Stimulated activated CD4-positive, alpha-beta T cell treated with anti-CD3 and anti-CD28 coated beads, Interleukin-2, amount 100 ng/mL, for 24 hours (primary cell): Measurements from ENCODE around the gene RPTOR.
"Not testable (repeated sequence)": the region's sequence is repeated elsewhere in the genome, so short reads cannot be mapped to it uniquely, and the experiment has no call there.

Experiments
- DNase-seq, 2 donors: peaks; one replicate each; pipeline ENCODE4 v3.0.0-alpha.2; 2020

Gene RPTOR

DNA sequence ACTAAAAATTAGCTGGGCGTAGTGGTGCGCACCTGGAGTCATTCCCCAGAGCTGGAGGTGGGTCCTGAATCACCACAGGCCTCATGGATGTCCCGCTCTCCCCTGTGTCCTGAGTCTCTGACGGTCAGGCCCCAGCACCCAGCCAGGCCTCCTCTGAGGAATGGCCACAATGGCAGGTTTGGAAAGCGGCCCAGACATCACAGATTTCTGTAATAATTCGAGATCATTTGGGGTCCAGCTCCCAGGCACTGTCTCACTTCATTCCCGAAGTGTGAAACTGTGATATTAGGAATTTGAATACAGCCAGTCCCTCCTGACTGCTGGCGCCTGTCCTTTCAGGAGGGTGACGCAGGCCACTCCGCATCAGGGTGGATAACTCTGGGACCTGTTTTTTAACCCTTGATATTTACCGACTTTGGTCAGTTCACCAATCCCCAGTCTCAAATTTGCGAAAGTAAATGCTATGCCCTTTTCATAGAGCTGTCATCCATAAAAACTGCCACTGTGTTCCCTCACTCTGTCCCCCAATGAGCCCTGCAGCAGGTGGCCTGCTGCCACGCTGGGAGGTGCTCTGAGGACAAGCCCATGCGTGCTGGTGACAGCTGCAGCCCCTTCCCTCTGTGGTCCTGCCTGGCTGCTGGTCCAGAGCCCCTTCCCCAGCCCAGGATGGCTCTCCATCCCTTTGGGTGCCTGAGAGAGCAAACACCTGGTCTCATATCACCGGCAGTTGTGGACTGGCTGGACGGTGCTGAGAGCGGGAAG lies 28.3 kb upstream of the RPTOR start:
- no peak for DNase-seq

- no peak for DNase-seq
Measured at GRCh38 chr17:80517641-80518040, 27.0 kb upstream of the RPTOR start.

DNA sequence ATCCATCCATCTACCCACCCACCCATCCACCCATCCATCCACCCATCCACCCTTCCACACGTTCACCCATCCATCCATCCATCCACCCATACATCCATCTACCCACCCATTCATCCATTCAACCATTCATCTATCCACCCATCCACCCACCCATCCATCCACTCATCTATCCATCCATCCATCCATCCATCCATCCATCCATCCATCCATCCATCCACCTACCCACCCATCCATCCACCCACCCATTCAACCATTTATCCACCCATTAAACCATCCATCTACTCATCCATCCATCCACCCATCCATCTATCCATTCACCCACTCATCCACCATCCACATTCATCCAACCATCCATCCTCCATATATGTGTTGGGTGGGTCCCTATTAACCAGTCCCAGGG lies 26.2 kb upstream of the RPTOR start:
- DNase-seq, result no peak

DNA sequence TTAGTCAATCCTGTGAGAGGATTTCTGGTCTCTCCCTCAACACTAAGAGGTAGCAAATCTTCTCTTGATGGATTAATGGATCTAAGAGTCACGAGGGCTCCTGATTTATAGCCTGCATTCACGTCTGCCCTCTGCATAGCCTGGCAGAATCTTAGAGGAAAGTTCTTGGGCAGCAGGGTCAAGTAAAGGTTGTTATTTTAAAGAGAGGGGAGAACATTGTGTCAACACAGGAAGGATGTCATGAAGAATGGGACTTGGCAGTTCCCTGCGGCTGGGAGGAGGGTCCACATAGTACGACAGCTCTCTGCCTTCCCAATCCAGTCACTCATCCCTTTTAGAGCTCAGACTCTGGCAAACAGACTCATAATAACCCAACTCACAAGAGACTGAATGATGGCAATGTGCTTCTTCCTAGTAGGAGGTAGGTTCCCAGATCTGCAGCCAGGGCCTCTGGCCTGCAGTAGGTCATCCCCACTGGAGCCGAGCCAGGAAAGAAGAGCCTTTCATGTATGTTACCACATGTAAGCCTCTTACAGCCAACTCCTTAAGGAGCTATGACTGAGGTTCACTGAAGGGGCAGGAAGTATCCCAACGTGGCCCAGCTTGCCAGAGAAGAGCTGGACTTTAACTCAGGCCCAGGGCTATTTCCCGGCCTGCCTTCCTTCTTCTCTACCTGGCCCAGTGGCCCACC lies 25.4 kb upstream of the RPTOR start:
- DNase-seq, result no peak

DNA sequence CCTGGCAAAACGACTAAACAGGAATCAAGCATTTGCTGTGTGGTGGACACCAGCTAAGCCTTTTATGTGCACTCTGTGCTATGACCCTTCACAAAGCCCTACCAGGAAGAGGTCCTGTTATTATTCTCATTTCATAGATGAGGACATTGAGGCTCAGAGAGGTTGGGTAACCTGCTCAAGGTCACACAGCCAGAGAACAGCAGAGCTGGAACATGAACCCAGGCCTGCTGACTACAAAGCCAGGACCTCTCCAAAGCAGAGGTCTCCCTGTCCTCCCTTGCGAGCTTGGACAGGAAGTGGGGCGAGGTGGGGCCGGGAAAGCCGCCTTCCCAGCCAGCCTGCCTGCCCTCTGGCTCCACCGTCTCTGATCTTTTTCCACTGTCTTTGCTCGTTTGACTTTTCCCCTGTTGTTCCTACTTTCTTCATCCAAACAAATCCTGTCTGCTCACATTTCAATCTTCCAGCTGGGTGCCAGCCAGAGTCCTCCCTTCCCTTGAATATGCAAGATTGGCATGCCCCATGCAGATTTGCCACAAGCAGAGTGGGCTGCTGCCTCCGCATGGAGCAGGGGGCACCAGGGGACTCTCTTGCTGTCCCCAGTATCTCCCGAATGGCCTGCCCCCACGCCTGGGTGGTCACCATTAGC lies 23.7 kb upstream of the RPTOR start:
- no peak for DNase-seq

GRCh38 chr17:80523054-80523744 lies 21.4 kb upstream of the RPTOR start:
- DNase-seq, result no peak

GRCh38 chr17:80523956-80524712 lies 20.5 kb upstream of the RPTOR start:
- DNase-seq, result no peak

DNA sequence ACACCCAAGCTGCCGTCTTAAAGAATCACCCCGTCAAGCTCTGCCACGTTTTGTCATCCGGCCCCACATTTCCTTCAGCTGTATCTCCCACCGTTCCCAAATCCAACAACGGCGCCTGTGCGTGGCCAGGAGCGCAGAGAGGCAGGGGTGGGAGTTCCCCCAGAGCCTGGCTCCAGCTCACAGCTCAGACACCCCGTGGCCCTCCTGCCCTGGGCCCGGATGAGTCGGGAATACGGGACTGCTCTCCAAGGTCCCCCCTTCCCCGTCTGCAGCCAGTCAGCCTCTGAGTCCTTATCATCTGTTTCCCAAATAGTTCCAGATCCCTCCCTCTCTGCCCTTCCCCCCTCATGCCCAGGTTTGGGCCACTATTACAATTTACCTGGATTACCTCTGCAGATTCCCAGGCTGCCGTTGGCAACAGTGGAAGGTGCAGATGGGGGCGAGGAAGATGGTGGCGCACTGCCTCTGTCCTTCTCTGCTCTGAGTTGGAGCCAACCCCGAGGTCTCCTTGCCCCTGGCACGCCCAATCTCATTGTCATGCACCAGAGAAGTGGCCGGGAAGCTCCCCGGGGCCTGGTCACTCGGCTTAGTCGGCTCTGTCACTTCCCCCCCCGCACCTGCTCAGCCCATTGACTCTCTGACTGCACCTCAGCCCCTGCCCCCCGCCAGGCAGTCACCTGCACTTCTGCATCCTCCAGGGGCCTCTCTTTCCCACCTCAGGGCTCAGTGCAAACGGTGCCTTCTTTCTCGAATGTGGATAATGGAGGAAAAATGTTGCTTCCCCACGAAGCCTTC lies 18.3 kb upstream of the RPTOR start:
- no peak for DNase-seq

GRCh38 chr17:80527016-80527645 lies 17.5 kb upstream of the RPTOR start:
- no peak for DNase-seq

DNA sequence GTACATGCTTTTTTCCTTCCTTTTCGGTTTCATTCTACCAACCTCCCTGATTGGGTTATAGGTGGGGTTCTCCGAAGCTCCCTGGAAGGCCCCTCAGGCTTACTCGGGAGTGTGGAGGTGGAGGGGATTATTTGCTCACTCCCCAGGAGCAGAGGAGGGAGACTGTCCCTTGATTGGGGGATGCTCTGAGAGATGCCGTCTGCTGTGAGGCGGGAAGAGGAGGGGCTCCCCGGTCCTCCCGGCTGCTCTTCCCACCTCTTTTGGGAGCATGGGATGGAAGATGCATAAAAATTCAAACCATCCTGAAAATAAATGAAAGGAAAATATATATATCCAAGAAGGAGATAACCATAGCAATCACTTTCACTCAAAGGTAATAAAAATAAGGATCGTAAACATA lies 16.1 kb upstream of the RPTOR start:
- DNase-seq, result no peak

DNA sequence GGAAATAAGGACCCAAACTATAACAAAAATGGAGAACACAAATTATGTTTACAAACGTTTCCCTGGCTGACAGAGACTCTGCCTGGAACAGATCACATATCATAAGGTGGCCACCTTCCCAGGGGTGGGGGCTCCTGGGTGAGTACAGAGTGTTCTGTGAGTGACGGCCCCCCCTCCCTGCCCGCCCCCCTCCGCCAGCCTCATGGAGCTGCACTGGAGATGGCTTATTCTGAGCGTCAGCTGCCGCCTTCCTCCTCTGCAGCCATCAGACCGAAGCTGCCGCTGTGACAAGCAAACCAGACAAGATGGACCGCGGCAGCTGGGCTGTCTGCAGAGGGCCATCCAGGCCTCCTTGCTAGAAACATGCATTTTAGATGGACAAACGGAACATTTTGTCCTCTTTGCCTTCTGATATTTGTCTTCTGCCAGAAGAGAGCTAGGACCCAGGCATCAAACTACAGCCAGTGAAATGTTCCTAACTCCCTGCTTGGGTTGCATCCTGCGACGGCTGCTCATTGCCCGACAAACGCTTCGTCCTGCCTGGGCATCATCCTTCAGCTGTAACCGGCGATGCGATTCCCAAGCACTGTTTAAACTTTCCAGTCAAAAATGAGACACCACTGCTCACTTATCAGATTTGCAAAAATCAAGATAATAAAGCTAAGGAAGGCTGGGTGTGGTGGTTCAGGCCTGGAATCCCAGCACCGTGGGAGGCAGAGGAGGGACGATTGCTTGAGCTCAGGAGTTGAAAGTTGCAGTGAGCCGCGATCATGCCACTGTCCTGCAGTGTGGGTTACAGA lies 15.3 kb upstream of the RPTOR start:
- no peak for DNase-seq

GRCh38 chr17:80529904-80530292 lies 14.7 kb upstream of the RPTOR start:
- no peak for DNase-seq

DNA sequence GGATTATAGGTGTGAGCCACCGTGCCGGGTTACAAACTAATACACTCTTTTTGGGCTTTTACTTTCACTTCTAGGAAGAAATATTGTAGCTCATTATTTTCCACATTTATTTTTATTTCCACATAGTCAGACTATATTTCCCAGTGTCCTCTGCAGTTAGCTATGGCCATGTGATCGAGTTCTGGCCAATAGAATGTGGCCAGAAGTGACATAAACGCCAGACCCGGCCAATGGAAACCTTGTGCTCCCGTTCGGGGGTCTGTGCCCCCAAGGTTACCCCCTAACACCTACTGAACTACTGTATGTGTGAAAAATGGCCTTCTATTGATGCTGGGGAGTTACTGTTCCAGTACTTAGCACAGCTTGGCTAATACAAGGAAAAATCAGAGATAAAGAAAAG lies 13.2 kb upstream of the RPTOR start:
- DNase-seq, result no peak

GRCh38 chr17:80537386-80537785 lies 7.3 kb upstream of the RPTOR start:
- DNase-seq, result not testable (repeated sequence)

- no peak for DNase-seq
Measured at GRCh38 chr17:80538484-80538883, 6.2 kb upstream of the RPTOR start.

DNA sequence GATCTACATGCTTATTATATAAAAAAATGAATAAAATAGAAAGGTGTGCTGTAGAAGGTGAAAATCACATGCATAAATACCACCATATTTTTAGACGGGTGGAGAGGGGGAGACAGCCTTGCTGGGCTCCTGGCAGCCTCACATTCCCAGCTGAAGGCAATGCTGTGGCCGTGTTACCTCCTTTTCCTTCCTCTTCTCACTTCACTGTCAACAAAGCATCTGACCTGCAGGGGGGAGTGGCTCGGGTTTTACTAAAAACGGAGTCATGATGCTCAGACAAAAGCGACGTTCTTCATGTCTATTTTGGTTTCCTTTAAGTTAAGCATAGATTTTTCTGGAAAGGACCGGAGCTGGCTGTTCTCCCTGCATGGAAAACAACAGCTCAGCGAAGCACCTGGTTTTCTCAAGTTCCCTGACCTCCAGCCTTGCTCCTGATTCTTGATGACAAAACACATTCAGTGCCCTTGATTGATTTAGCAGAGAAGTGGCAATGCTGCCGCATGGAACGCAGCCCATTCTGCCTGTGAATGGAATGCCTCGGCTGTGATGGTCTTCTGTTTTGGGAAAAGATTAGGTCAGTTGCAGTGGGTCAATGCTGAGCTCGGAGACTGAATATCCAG lies 5.5 kb upstream of the RPTOR start:
- DNase-seq, result no peak

GRCh38 chr17:80545499-80545826 lies 825 bp downstream of the RPTOR start:
- DNase-seq, result no peak

- no peak for DNase-seq
Measured at GRCh38 chr17:80546267-80546666, 1.6 kb downstream of the RPTOR start.

DNA sequence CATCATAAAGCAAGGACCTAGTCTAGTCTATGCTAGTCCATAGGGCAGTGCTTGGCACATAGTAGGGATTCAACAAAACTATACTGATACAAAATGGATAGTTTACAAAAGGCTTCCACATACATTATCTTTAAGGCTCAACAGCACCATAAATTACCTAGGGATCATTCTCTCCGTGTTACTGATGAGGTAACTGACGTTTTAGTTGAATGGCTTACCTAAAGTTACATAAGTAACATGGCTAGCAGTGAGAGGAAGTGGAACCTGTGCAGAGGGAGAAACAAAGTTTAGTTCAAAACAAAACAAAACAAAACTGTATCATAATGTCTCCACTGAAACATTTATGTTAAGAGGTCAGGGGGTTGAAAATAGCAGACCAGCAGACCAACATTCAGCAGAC lies 7.9 kb downstream of the RPTOR start:
- DNase-seq, result no peak

GRCh38 chr17:80555266-80555665 lies 10.6 kb downstream of the RPTOR start:
- DNase-seq, result no peak
